Smooth muscle cell (in vitro differentiated cells): ENCODE data around the gene SLC39A2. TPM values are rescaled to one million over a fixed set of nuclear protein-coding genes. Genes with fewer than 3 reads are reported as not detected.

ENCODE experiments used
- DNase-seq: peaks from one replicate; lab custom pipeline; 2025; ENCODE audit not compliant: unreplicated experiment; lab: John Stamatoyannopoulos, UW
- H2AFZ ChIP-seq: fragments of 200-600 bp; sonication (generic); 2 replicates; pipeline ENCODE4 v1.6.0; 2016; ENCODE audit warnings: antibody characterized with exemption, low read depth, mild to moderate bottlenecking
- H3F3A ChIP-seq: fragments of 200-600 bp; sonication (generic); 2 replicates; pipeline ENCODE4 v1.6.0; 2017; ENCODE audit warnings: antibody characterized with exemption, low read depth
- H3K27ac ChIP-seq: fragments of 200-600 bp; sonication (generic); 2 replicates; pipeline ENCODE4 v1.5.1; 2016; ENCODE audit warnings: low read depth, mild to moderate bottlenecking
- H3K27me3 ChIP-seq: fragments of 200-600 bp; sonication (generic); 2 replicates; pipeline ENCODE4 v1.6.1; 2016; ENCODE audit warnings: low read depth, mild to moderate bottlenecking
- H3K36me3 ChIP-seq: fragments of 200-600 bp; sonication (generic); 2 replicates; pipeline ENCODE4 v1.5.1; 2016; ENCODE audit warnings: low read depth
- H3K4me1 ChIP-seq: fragments of 200-600 bp; sonication (generic); 2 replicates; pipeline ENCODE4 v1.5.1; 2016; ENCODE audit warnings: low read depth
- H3K4me2 ChIP-seq: fragments of 200-600 bp; sonication (generic); 2 replicates; pipeline ENCODE4 v1.6.0; 2016; ENCODE audit warnings: mild to moderate bottlenecking
- H3K4me3 ChIP-seq: fragments of 200-600 bp; sonication (generic); 2 replicates; pipeline ENCODE4 v1.5.1; 2016; ENCODE audit warnings: mild to moderate bottlenecking
- H3K79me2 ChIP-seq: fragments of 200-600 bp; sonication (generic); 2 replicates; pipeline ENCODE4 v1.6.0; 2016; ENCODE audit warnings: low read depth, mild to moderate bottlenecking
- H3K9ac ChIP-seq: fragments of 200-600 bp; sonication (generic); 2 replicates; pipeline ENCODE4 v1.6.0; 2016; ENCODE audit warnings: low read depth
- H3K9me3 ChIP-seq: fragments of 200-600 bp; sonication (generic); replicated peaks from 2 replicates; pipeline ENCODE4 v1.5.1; 2016; ENCODE audit warnings: low read depth
- H4K20me1 ChIP-seq: fragments of 200-600 bp; sonication (generic); 2 replicates; pipeline ENCODE4 v1.6.0; 2016; ENCODE audit warnings: low read depth
- CTCF ChIP-seq: fragments of 200-600 bp; sonication (generic); IDR thresholded peaks from 2 replicates; pipeline ENCODE4 v1.5.1; 2017; ENCODE audit warnings: borderline replicate concordance, mild to moderate bottlenecking, antibody characterized with exemption; ENCODE audit not compliant: insufficient read depth, poor library complexity, severe bottlenecking
- WGBS: methylation state at CpG from one replicate; pipeline ENCODE4 v1.1.7; 2016; ENCODE audit warnings: low lambda C conversion rate; 5-methylcytosine and 5-hydroxymethylcytosine counted together
- polyA plus RNA-seq: library from polyadenylated mRNA; unstranded; fragments of >200 nt; fragmentation: Nextera tagmentation; extraction: Ambion mirVana; gene quantifications from 2 replicates; pipeline ENCODE4 v1.2.1, GENCODE V29; 2016
- total RNA-seq: library from RNA; depleted of rRNA; stranded (reverse); fragments of >200 nt; gene quantifications from 2 replicates; pipeline ENCODE4 v1.2.3, GENCODE V29; 2014

The SLC39A2 gene
- total and polyA plus RNA-seq, 2 experiments from 2014 or later: 9.1 to 18.7 TPM

- DNase-seq: no peak
- Histone ChIP-seq H4K20me1 (peaks cover 3% of the 10 kb centered on the region), H3K27ac (no peak overlapping the region), H3K9me3 (no peaks in the 10 kb centered on the region), H3K9ac (no peak overlapping the region), H3K79me2 (no peaks in the 10 kb centered on the region), H3F3A (peaks cover 4% of the 10 kb centered on the region), H3K4me1 (no peaks in the 10 kb centered on the region), H3K36me3 (no peaks in the 10 kb centered on the region), H3K4me3 (no peak overlapping the region), H2AFZ (no peak overlapping the region), H3K4me2 (no peak overlapping the region), H3K27me3 (no peaks in the 10 kb centered on the region)
- WGBS: 61% methylated on average over 28 of the region's 28 CpGs
- TF ChIP-seq CTCF: no peak
Measured at GRCh38 chr14:21017528-21018245, 18.6 kb downstream of the SLC39A2 start.

GRCh38 chr14:21018286-21018685, 19.2 kb downstream of the SLC39A2 start:
- no peaks in the 10 kb centered on the region for H3K36me3 ChIP-seq
- no peak overlapping the region for H3K9ac ChIP-seq
- TF ChIP-seq CTCF: no peak
- H3K9me3 ChIP-seq: no peaks in the 10 kb centered on the region
- peaks cover 3% of the 10 kb centered on the region for H4K20me1 ChIP-seq
- WGBS: 93% methylated on average over 7 of the region's 7 CpGs
- no peaks in the 10 kb centered on the region for H3K79me2 ChIP-seq
- H3K27ac ChIP-seq: no peak overlapping the region
- H3K4me2 ChIP-seq: no peak overlapping the region
- no peak overlapping the region for H3K4me3 ChIP-seq
- H3F3A ChIP-seq: peaks cover 4% of the 10 kb centered on the region
- no peak overlapping the region for H2AFZ ChIP-seq
- no peak for DNase-seq
- no peaks in the 10 kb centered on the region for H3K4me1 ChIP-seq
- no peaks in the 10 kb centered on the region for H3K27me3 ChIP-seq

GRCh38 chr14:21018781-21019180, 19.7 kb downstream of the SLC39A2 start:
- H3K27ac ChIP-seq: no peak overlapping the region
- no peak for TF ChIP-seq CTCF
- no peaks in the 10 kb centered on the region for H3K79me2 ChIP-seq
- no peak overlapping the region for H3K4me3 ChIP-seq
- H3K9me3 ChIP-seq: no peaks in the 10 kb centered on the region
- no peaks in the 10 kb centered on the region for H3K27me3 ChIP-seq
- H3F3A ChIP-seq: peaks cover 8% of the 10 kb centered on the region
- no peak overlapping the region for H3K9ac ChIP-seq
- no peak for DNase-seq
- H4K20me1 ChIP-seq: peaks cover 3% of the 10 kb centered on the region
- no peaks in the 10 kb centered on the region for H3K4me1 ChIP-seq
- H3K36me3 ChIP-seq: no peaks in the 10 kb centered on the region
- WGBS: 100% methylated on average over 3 of the region's 3 CpGs
- H2AFZ ChIP-seq: no peak overlapping the region
- H3K4me2 ChIP-seq: no peak overlapping the region

- no peaks in the 10 kb centered on the region for H3K36me3 ChIP-seq
- no peak overlapping the region for H3K4me2 ChIP-seq
- H3K9me3 ChIP-seq: no peaks in the 10 kb centered on the region
- no peaks in the 10 kb centered on the region for H3K79me2 ChIP-seq
- no peak overlapping the region for H3K4me3 ChIP-seq
- no peak overlapping the region for H3K27ac ChIP-seq
- H2AFZ ChIP-seq: no peak overlapping the region
- peaks cover 10% of the 10 kb centered on the region for H3F3A ChIP-seq
- H4K20me1 ChIP-seq: peaks cover 3% of the 10 kb centered on the region
- no peaks in the 10 kb centered on the region for H3K27me3 ChIP-seq
- peaks cover 5% of the 10 kb centered on the region for H3K4me1 ChIP-seq
- DNase-seq: no peak
- no peak for TF ChIP-seq CTCF
- WGBS: 73% methylated on average over 1 of the region's 1 CpG
- H3K9ac ChIP-seq: no peak overlapping the region
Measured at GRCh38 chr14:21019366-21019765, 20.3 kb downstream of the SLC39A2 start.
